ENCODE results near the gene GOLGA8K. TPM values are rescaled to one million over a fixed set of nuclear protein-coding genes. Genes with fewer than 3 reads are reported as not detected.
"Not testable (repeated sequence)": the region's sequence is repeated elsewhere in the genome, so short reads cannot be mapped to it uniquely, and the experiment has no call there.

The GOLGA8K gene, protein sequence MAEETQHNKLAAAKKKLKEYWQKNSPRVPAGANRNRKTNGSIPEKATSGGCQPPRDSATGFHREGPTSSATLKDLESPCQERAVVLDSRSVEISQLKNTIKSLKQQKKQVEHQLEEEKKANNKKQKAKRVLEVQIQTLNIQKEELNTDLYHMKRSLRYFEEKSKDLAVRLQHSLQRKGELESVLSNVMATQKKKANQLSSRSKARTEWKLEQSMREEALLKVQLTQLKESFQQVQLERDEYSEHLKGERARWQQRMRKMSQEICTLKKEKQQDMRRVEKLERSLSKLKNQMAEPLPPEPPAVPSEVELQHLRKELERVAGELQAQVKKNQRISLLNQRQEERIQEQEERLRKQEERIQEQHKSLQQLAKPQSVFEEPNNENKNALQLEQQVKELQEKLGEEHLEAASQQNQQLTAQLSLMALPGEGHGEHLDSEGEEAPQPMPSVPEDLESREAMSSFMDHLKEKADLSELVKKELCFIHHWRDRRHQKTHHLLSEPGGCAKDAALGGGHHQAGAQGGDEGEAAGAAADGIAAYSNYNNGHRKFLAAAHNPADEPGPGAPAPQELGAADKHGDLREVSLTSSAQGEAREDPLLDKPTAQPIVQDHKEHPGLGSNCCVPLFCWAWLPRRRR
- total RNA-seq (not detected), polyA plus RNA-seq (under 1 TPM; 0.08 to 0.61 (median 0.37) TPM)
- long read RNA-seq, donor 1 = 0 reads
- long read RNA-seq, donor 2 = 0 reads
- long read RNA-seq, donor 3 = 0 reads
- long read RNA-seq, donor 4 = 0 reads
- long read RNA-seq, donor 5 = 0 reads
- long read RNA-seq, donor 6 = 0 reads
- long read RNA-seq, donor 7 = 0 reads
- long read RNA-seq, donor 8 = 0 reads
- long read RNA-seq, donor 9 = 0 reads
- long read RNA-seq, donor 10 = 0 reads

DNA sequence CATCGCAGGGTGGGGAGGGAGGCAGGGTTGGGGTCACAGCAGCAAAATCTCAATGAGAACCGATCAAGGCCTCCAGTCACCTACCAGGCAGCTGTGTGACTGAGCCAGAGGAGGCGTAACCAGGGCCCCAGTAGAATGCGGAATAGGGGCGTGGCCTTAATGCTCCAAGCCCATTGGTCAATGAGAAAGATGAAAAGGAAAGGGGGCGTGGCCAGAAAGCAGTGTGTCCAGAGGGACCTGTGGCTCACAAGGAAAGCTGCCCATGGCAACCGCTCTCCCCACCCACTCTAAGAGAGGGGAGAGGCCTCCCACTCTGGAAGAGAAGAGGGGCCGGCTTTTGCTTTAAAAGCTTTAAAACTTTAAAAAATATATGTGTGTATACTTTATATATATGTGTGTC lies at the start of gene GOLGA8K:
GOLGA8K (minus strand) TSS at position 101 of the 400 bp plus-strand sequence; CDS start at position 3, 98 bp downstream.
- H3K4me3 ChIP-seq; H3K27ac ChIP-seq; H3K36me3 ChIP-seq; H3K9me3 ChIP-seq; H3K27me3 ChIP-seq; intact Hi-C loops (cut with DNase I; ENCODE audit: low total_unique reads); H3K4me1 ChIP-seq; DNase-seq: not testable (repeated sequence)
- no CpG with 5 or more reads among the region's 8 CpGs for WGBS, 5 donors

DNA sequence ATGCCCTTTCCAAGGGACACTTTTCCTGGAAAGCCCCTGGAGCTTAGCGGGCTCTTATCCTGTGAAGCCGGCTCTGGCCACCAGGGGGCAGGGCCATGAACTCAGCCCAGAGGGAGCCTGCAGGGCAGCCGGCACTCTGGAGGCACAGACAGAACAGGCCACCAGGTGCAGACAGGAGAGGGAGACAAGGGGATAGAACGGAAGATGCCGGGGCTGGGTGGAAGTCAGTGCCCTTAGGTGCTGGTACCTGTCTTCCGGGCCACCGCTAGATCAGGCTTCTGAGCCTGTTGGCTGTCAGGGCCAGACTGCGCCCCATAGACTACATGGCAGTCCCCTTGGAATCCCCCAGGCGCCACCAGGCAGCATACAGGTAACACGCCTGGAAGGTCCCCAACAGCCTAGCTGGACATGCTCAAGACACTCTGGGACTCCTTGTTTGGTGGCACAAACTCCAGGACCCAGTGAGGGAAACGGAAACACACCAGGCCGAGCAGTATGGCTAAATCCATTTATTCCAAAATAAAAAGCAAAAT lies 37.4 kb upstream of the GOLGA8K start:
- intact Hi-C loops (cut with DNase I; ENCODE audit: low total_unique reads); H3K27me3 ChIP-seq; H3K27ac ChIP-seq; H3K36me3 ChIP-seq; DNase-seq; H3K9me3 ChIP-seq; H3K4me3 ChIP-seq; H3K4me1 ChIP-seq: not testable (repeated sequence)
- WGBS, 5 donors = 27 to 38% methylated on average over 3 to 4 of the region's 12 CpGs; no CpG with 5 or more reads in 3 of the 5 donors

DNA sequence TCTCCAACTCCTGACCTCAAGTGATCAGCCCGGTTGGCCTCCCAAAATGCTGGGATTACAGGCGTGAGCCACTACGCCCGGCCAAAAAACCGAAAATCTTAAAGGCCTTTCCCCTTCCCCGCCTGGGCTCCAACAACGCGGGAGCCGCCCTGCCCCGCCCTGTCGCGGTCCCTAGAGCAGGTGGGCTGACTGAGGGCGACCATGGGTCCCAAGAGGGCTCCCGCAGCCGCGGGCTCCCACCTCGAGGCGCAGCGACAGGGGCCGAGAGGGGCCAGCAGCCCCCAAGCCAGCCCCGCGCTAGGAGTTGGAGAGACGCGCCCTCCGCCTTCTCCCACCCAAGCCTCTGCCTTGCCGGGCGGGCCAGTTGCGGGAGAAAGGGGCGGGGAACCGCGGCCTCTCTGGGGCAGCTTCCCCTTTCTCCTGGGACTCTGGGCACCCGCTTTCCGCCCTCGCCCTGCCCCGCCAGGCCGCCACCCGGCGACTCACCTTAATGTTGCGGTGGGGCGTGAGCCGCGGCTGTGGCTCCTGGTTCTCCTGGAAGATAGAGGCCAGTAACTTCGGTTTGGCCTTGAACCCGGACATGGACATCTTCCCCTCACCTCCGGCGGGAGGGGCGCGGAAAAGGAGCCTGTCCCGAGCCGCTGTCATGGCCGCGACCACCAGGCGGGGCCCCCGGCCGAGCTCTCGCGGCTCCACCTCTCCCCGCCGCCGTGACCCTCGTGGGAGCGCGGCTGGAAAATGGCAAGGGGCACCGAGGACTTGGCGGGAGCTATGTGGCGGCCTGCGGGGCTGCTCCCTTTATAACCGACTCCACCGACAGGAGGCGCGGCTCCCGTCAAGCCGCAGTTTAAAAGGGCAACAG lies 31.2 kb upstream of the GOLGA8K start:
- H3K4me1 ChIP-seq; H3K4me3 ChIP-seq; H3K36me3 ChIP-seq; DNase-seq; H3K27ac ChIP-seq; H3K9me3 ChIP-seq; intact Hi-C loops (cut with DNase I; ENCODE audit: low total_unique reads); H3K27me3 ChIP-seq: not testable (repeated sequence)
- no CpG with 5 or more reads among the region's 73 CpGs for WGBS, 5 donors

DNA sequence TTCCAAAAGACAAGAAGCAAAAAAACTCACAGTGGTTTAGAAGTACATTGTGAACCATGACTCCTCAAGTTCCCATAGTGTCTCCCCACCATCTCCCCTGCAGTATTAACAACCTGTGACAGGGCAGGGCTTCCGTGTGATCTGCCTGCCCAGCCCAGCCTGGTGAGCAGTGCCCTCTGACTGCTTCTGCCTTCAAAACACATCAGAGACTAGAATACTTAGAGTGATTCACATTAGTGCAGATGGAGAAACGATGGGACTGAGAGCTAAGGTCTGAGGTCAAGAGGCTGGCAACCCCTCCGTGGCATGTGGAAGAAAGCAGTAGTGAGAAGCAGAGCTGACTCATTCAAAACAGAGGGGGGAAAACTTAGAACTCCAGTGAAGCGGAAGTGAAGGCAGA lies 24.5 kb upstream of the GOLGA8K start:
- intact Hi-C loops (cut with DNase I; ENCODE audit: low total_unique reads); H3K4me3 ChIP-seq; DNase-seq; H3K27me3 ChIP-seq; H3K9me3 ChIP-seq; H3K27ac ChIP-seq; H3K36me3 ChIP-seq; H3K4me1 ChIP-seq: not testable (repeated sequence)
- 0 to 60% (median 52%) methylated on average over 1 of the region's 4 CpGs; no CpG with 5 or more reads in 1 of the 5 donors for WGBS, 5 donors

DNA sequence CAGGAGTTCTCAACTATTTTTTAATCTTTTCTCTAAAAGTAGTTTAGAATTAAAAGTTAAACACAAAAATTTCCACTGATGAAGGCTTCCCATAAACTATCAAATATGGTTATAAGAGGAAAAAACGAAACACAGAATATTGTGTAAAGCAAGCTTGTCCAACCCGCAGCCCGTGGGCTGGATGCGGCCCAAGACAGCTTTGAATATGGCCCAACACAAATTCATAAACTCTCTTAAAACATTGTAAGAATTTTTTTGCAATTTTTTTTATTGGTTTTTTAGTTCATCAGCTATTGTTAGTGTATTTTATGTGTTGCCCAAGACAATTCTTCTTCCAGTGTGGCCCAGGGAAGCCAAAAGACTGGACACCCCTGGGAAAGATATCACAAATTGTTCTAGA lies 23.4 kb upstream of the GOLGA8K start:
- H3K4me1 ChIP-seq; H3K27ac ChIP-seq; H3K9me3 ChIP-seq; H3K27me3 ChIP-seq; intact Hi-C loops (cut with DNase I; ENCODE audit: low total_unique reads); H3K36me3 ChIP-seq; H3K4me3 ChIP-seq: not testable (repeated sequence)
- WGBS, 5 donors = 84 to 92% (median 90%) methylated on average over 4 of the region's 4 CpGs
- DNase-seq = peak in 1 of 2 donors; percentile 12

DNA sequence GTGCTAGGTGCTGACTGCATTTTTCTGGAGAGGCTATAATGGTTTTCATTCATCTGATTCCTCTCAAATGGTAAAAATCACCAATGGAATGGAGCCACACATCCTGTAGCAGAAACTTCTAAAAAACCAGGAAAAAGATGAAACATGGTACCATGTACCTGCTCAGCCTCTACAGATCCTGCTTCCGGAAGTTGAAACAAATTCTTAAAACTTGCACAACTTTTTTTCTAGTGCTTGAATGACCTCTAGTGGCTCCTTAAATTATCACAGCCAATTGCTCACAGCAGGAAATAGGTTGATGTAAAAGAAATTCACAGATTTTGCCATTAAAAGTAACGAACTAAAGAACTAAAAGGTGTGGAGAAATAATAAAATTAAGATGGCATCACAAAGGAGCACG lies 4.8 kb upstream of the GOLGA8K start:
- TF ChIP-seq, protein P1, sequence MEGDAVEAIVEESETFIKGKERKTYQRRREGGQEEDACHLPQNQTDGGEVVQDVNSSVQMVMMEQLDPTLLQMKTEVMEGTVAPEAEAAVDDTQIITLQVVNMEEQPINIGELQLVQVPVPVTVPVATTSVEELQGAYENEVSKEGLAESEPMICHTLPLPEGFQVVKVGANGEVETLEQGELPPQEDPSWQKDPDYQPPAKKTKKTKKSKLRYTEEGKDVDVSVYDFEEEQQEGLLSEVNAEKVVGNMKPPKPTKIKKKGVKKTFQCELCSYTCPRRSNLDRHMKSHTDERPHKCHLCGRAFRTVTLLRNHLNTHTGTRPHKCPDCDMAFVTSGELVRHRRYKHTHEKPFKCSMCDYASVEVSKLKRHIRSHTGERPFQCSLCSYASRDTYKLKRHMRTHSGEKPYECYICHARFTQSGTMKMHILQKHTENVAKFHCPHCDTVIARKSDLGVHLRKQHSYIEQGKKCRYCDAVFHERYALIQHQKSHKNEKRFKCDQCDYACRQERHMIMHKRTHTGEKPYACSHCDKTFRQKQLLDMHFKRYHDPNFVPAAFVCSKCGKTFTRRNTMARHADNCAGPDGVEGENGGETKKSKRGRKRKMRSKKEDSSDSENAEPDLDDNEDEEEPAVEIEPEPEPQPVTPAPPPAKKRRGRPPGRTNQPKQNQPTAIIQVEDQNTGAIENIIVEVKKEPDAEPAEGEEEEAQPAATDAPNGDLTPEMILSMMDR (IDR thresholded peaks at IDR 0.05) = peak in 1 of 7 experiments; percentile 26
- H3K9me3 ChIP-seq; H3K27ac ChIP-seq; H3K4me3 ChIP-seq; DNase-seq; H3K4me1 ChIP-seq; H3K36me3 ChIP-seq; intact Hi-C loops (cut with DNase I; ENCODE audit: low total_unique reads); H3K27me3 ChIP-seq: not testable (repeated sequence)
- 0 to 4% (median 2%) methylated on average over 2 of the region's 3 CpGs for WGBS, 5 donors

DNA sequence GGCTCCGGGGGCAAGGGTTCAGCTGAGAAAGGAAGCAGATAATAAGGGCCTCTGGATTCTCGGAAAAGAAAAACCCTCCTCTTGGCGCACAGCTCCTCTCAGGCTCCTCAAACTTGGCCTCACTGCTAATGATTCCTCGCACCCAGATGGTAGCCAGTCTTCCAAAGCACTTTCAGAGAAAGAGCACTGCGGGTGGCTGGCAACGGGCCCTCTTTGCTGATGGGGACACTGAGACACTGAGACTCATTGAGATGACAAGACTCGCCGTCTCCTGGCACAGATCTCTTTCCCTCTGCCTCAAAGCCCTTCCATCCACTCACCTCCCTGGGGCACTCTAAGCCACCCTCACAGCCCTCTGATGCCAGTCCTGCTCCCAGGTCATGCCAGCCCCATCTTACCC lies 6.6 kb downstream of the GOLGA8K start:
- H3K27me3 ChIP-seq; H3K4me1 ChIP-seq; H3K27ac ChIP-seq; intact Hi-C loops (cut with DNase I; ENCODE audit: low total_unique reads); H3K36me3 ChIP-seq; H3K9me3 ChIP-seq; H3K4me3 ChIP-seq; DNase-seq: not testable (repeated sequence)
- 90 to 100% (median 93%) methylated on average over 2 to 3 of the region's 8 CpGs; no CpG with 5 or more reads in 2 of the 5 donors for WGBS, 5 donors

DNA sequence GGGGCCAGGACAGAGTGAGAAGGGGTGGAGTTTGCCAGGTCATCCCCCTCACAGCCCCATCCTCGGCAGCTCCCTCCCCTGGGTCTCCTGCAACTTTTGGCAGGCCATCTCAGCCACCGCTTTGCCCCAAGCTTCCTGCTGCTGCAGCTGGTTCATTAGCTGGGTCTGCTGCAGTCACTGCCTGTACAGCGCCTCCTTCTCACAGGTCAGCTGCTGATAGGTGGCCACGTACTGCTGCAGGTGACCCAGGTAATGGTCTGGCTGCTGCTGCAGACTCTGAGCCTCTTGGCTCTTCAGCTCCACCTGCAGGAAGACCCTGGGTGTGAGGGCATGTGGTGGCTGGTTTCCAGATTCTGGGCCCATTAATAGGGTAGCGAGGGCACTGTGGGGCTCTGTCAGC lies 8.3 kb downstream of the GOLGA8K start:
- H3K4me3 ChIP-seq; DNase-seq; H3K27me3 ChIP-seq; H3K36me3 ChIP-seq; intact Hi-C loops (cut with DNase I; ENCODE audit: low total_unique reads); H3K9me3 ChIP-seq; H3K27ac ChIP-seq; H3K4me1 ChIP-seq: not testable (repeated sequence)
- WGBS, 5 donors = 21 to 45% (median 32%) methylated on average over 2 to 3 of the region's 5 CpGs; no CpG with 5 or more reads in 2 of the 5 donors

DNA sequence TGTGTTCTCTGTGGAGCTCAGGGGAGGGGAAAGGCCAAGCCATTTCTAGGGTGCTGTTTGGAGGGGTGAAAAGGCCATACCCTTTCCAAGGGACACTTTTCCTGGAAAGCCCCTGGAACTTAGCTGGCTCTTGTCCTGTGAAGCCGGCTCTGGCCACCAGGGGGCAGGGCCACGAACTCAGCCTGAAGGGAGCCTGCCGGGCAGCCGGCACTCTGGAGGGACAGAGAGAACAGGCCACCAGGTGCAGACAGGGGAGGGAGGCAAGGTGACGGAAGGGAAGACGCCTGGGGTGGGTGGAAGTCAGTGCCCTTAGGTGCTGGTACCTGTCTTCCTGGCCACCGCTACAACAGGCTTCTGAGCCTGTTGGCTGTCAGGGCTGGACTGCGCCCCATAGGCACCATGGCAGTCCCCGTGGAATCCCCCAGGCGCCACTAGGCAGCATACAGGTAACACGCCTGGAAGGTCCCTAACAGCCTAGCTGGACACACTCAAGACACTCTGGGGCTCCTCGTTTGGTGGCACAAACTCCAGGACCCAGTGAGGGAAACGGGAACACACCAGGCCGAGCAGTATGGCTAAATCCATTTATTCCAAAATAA lies 14.9 kb downstream of the GOLGA8K start:
- H3K27ac ChIP-seq; H3K27me3 ChIP-seq; H3K4me3 ChIP-seq; intact Hi-C loops (cut with DNase I; ENCODE audit: low total_unique reads); DNase-seq; H3K9me3 ChIP-seq; H3K36me3 ChIP-seq; H3K4me1 ChIP-seq: not testable (repeated sequence)
- WGBS, 5 donors = 69% methylated on average over 3 of the region's 14 CpGs; no CpG with 5 or more reads in 4 of the 5 donors

Data from stomach (tissue), 19 donors.